Progenitor cell of endocrine pancreas (in vitro differentiated cells): ENCODE measurements around the gene ANAPC13. TPM values are rescaled to one million over a fixed set of nuclear protein-coding genes. Genes with fewer than 3 reads are reported as not detected.

ENCODE experiments used
- DNase-seq: peaks from one replicate; pipeline ENCODE4 v3.0.0; 2021; ENCODE audit warnings: low spot score; ENCODE audit not compliant: unreplicated experiment
- H3K27ac Mint-ChIP-seq: 2 replicates; pipeline ENCODE4 v1.8.0; 2021; ENCODE audit warnings: mild to moderate bottlenecking, moderate library complexity, mixed read lengths
- H3K27me3 Mint-ChIP-seq: 2 replicates; pipeline ENCODE4 v1.8.0; 2021; ENCODE audit warnings: mixed read lengths
- H3K36me3 Mint-ChIP-seq: 2 replicates; pipeline ENCODE4 v1.8.0; 2022; ENCODE audit warnings: mixed read lengths; ENCODE audit not compliant: insufficient read depth
- H3K4me1 Mint-ChIP-seq: 2 replicates; pipeline ENCODE4 v1.8.0; 2021; ENCODE audit warnings: low read depth, mixed read lengths
- H3K4me3 Mint-ChIP-seq: 2 replicates; pipeline ENCODE4 v1.8.0; 2021; ENCODE audit warnings: low read depth, mild to moderate bottlenecking, moderate library complexity, mixed read lengths
- H3K9me3 Mint-ChIP-seq: 2 replicates; pipeline ENCODE4 v1.8.0; 2021; ENCODE audit warnings: low read depth, mixed read lengths
- total RNA-seq: library from RNA; stranded (reverse); gene quantifications from 2 replicates; pipeline ENCODE4 v1.2.1, GENCODE V29; 2021
- TF ChIP-seq, protein P1 (sequence below): fragments of 200-600 bp; sonication (generic); IDR thresholded peaks from one replicate; pipeline ENCODE4 v1.5.0; 2021; ENCODE audit warnings: antibody characterized with exemption, mild to moderate bottlenecking; ENCODE audit not compliant: unreplicated experiment

Gene ANAPC13
- total RNA-seq, 1 donor from 2014 or later: 63.9 TPM

DNA sequence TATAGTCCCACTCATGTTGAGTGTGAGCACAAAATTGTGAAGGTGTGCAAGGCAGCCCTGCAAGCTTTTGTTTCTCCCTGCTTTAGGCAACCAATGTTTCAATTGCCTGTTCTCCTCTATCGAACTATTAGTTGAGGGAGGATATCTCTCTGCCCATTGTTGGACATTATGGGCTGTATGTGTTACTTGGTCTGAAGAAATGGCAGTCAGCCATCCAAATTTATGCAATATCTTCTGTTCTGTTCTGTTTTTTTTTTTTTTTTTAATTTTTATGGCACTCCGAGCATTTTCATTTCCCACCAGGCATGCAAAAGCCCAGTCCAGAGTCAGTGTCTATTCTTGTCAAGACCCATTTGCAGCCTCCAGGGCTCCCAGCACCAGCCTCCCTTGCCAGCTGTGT, 44.0 kb downstream of the ANAPC13 start:
- no peak for DNase-seq
- Mint-ChIP-seq H3K27me3 (peaks cover 7% of the 10 kb centered on the region), H3K4me1 (no peaks in the 10 kb centered on the region), H3K36me3 (no peaks in the 10 kb centered on the region), H3K4me3 (no peak overlapping the region), H3K27ac (no peak overlapping the region), H3K9me3 (peaks cover 3% of the 10 kb centered on the region)
- TF ChIP-seq, protein P1, sequence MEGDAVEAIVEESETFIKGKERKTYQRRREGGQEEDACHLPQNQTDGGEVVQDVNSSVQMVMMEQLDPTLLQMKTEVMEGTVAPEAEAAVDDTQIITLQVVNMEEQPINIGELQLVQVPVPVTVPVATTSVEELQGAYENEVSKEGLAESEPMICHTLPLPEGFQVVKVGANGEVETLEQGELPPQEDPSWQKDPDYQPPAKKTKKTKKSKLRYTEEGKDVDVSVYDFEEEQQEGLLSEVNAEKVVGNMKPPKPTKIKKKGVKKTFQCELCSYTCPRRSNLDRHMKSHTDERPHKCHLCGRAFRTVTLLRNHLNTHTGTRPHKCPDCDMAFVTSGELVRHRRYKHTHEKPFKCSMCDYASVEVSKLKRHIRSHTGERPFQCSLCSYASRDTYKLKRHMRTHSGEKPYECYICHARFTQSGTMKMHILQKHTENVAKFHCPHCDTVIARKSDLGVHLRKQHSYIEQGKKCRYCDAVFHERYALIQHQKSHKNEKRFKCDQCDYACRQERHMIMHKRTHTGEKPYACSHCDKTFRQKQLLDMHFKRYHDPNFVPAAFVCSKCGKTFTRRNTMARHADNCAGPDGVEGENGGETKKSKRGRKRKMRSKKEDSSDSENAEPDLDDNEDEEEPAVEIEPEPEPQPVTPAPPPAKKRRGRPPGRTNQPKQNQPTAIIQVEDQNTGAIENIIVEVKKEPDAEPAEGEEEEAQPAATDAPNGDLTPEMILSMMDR: no peak

DNA sequence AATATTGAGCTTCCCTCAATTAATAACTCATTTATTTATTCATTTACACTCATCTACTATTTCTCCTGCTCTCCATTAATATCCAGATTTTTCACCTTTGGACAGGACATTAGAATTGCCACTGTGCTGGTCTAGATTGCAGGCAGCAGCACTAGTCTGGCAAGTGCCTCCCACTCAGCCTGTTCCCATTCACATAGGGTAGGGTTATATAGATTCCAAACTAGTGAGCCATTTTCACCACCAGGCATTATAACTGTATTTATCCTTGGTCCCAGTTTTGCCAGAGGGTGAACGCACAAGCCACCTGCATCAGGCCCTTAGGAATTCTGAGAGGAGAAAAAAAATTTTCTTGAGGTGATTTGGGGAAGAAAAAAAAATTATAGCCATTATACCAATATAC, 44.5 kb downstream of the ANAPC13 start:
- DNase-seq: no peak
- no peak overlapping the region for H3K27ac Mint-ChIP-seq
- H3K27me3 Mint-ChIP-seq: peaks cover 7% of the 10 kb centered on the region
- TF ChIP-seq, protein P1: no peak
- no peaks in the 10 kb centered on the region for H3K36me3 Mint-ChIP-seq
- peaks cover 3% of the 10 kb centered on the region for H3K9me3 Mint-ChIP-seq
- H3K4me3 Mint-ChIP-seq: no peak overlapping the region
- no peaks in the 10 kb centered on the region for H3K4me1 Mint-ChIP-seq

DNA sequence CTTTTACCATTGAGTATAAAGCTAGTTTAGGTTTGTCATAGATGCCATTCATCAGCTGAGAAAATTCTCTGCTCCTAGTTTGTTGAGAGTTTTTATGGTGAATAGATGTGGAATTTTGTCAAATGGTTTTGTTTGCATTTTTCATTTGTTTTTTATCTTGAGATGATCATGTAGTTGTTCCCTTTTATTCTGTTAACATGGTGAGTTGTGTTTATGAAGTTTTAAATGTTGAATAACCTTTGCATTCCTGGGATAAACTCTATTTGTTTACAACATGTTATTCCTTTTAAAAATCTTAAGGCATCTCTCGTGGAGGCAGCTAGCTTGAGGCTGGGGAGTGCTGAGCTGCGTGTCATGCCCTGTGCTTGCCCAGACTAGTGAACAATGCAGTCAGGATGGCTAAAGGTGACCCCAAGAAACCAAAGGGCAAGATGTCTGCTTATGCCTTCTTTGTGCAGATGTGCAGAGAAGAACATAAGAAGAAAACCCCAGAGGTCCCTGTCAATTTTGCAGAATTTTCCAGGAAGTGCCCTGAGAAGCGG, 48.5 kb downstream of the ANAPC13 start:
- no peak overlapping the region for H3K27ac Mint-ChIP-seq
- H3K27me3 Mint-ChIP-seq: peaks cover 7% of the 10 kb centered on the region
- no peaks in the 10 kb centered on the region for H3K4me1 Mint-ChIP-seq
- DNase-seq: no peak
- no peaks in the 10 kb centered on the region for H3K9me3 Mint-ChIP-seq
- H3K36me3 Mint-ChIP-seq: no peaks in the 10 kb centered on the region
- TF ChIP-seq, protein P1: no peak
- H3K4me3 Mint-ChIP-seq: no peak overlapping the region

DNA sequence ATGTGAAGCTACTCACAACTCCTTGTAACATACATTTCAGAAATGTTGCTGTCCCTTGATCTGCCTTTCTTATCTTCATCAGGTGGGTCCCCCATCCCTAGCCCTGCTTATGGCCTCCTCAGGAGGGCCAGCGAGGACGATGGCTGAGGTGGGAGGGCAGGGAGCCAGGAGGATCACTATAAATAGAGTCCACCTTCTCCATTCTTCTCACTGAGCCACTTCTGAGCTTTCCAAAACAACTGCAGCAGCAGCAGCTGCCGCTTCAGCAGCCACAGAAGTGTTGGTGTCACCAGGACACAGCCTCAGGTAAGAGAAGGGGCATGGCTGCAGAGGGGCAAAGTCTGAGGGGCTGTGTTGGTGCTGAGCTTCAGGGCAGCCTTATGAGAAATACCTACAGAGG, 53.5 kb downstream of the ANAPC13 start:
- Mint-ChIP-seq H3K9me3 (no peaks in the 10 kb centered on the region), H3K4me1 (no peaks in the 10 kb centered on the region), H3K36me3 (no peaks in the 10 kb centered on the region), H3K27ac (no peak overlapping the region), H3K4me3 (no peak overlapping the region), H3K27me3 (peaks cover 6% of the 10 kb centered on the region)
- TF ChIP-seq, protein P1: no peak
- DNase-seq: no peak

DNA sequence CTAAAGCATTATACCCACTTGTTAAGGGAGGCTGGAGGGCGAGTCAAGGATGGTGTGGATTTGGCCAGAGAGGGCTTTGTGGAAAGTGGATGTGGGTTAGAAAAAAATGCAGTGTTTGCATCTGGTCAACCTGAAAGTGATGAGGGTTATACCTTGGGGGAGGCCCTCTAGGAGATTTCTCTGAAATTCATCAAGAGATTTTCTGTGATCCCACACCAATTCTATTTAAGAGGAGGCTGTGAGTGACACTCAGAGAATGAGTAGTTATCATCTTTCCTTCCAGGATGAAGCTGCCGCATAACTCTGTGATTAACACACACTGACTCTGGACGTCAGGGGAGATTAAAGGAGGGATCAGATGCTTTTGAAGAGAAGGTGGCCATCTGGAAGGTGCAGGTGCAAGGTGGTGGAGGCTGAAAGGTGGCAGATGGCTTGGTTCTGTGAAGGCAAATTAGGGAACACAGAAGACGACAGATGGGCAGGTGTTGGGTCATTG, 54.8 kb downstream of the ANAPC13 start:
- Mint-ChIP-seq H3K4me3 (no peak overlapping the region), H3K36me3 (no peaks in the 10 kb centered on the region), H3K9me3 (no peaks in the 10 kb centered on the region), H3K4me1 (no peaks in the 10 kb centered on the region), H3K27me3 (peaks cover 6% of the 10 kb centered on the region), H3K27ac (no peak overlapping the region)
- TF ChIP-seq, protein P1: no peak
- no peak for DNase-seq
